GM18505 (cell line): Measurements from ENCODE around the gene STBD1.

Experiments
- ATAC-seq: cut with Tn5 transposase; IDR thresholded peaks from one replicate; pipeline ENCODE4 v1.9.1; 2021; ENCODE audit not compliant: unreplicated experiment
- POLR2A ChIP-seq: IDR thresholded peaks from 4 replicates; pipeline ENCODE4 v1.6.1; 2011; ENCODE audit warnings: borderline replicate concordance; ENCODE audit not compliant: insufficient read depth, insufficient read length; ENCODE audit errors: extremely low read depth

The STBD1 gene

GRCh38 chr4:76305971-76306881, at the start of gene STBD1:
Gene STBD1, plus strand, starts transcription at chr4:76306733. Its CDS starts 37 bp downstream, at chr4:76306770.
- ATAC-seq: no peak
- no peak for TF ChIP-seq POLR2A

- no peak for ATAC-seq
- no peak for TF ChIP-seq POLR2A
Measured at GRCh38 chr4:76256968-76257367, 49.6 kb upstream of the STBD1 start.

- TF ChIP-seq POLR2A: no peak
Measured at GRCh38 chr4:76257824-76258223, 48.7 kb upstream of the STBD1 start.

GRCh38 chr4:76260571-76260970, 46.0 kb upstream of the STBD1 start:
- TF ChIP-seq POLR2A: no peak
- ATAC-seq: no peak

More at GRCh38 chr4:76257824-76258223, 48.7 kb upstream of the STBD1 start:
- ATAC-seq: no peak

- no peak for TF ChIP-seq POLR2A
- ATAC-seq: no peak
Measured at GRCh38 chr4:76265631-76266218, 40.8 kb upstream of the STBD1 start.

GRCh38 chr4:76266627-76267026, 39.9 kb upstream of the STBD1 start:
- ATAC-seq: no peak

GRCh38 chr4:76267811-76268210, 38.7 kb upstream of the STBD1 start:
- no peak for TF ChIP-seq POLR2A
- ATAC-seq: no peak

More at GRCh38 chr4:76266627-76267026, 39.9 kb upstream of the STBD1 start:
- no peak for TF ChIP-seq POLR2A

- TF ChIP-seq POLR2A: no peak
- no peak for ATAC-seq
Measured at GRCh38 chr4:76270244-76271175, 36.0 kb upstream of the STBD1 start.

GRCh38 chr4:76271248-76271647, 35.3 kb upstream of the STBD1 start:
- ATAC-seq: no peak
- no peak for TF ChIP-seq POLR2A

GRCh38 chr4:76272073-76272472, 34.5 kb upstream of the STBD1 start:
- ATAC-seq: no peak
- no peak for TF ChIP-seq POLR2A

GRCh38 chr4:76272582-76272981, 34.0 kb upstream of the STBD1 start:
- no peak for TF ChIP-seq POLR2A
- ATAC-seq: no peak

GRCh38 chr4:76272999-76273398, 33.5 kb upstream of the STBD1 start:
- no peak for TF ChIP-seq POLR2A
- ATAC-seq: no peak
